Eye (tissue), 1 donor: Measurements from ENCODE around the gene PID1.
"Not testable (repeated sequence)": the region's sequence is repeated elsewhere in the genome, so short reads cannot be mapped to it uniquely, and the experiment has no call there.

ENCODE experiments used
- DNase-seq: peaks from one replicate; pipeline ENCODE4 v3.0.0-alpha.2; 2015

The PID1 gene

GRCh38 chr2:229104025-229104424 lies 167.1 kb downstream of the PID1 start:
- DNase-seq, result no peak

DNA sequence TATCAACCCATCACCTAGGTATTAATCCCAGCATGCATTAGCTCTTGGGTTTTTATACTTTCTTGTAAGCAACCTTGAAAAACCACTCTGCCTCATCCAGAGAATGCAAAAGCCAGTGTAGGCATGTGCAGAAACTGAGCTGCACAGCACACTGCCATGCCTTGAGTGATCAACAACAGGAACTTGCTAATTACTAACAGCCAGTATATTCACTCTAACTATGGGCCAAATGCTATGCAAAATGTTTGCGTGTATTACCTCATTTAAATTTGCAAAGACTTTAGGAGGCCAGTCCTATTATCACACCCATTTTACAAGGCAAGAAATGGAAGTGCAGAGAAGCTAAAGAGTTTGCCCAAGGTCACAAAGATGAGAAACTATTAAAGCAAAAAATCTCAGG lies 169.8 kb downstream of the PID1 start:
- no peak for DNase-seq

GRCh38 chr2:229099231-229099630 lies 171.9 kb downstream of the PID1 start:
- no peak for DNase-seq

DNA sequence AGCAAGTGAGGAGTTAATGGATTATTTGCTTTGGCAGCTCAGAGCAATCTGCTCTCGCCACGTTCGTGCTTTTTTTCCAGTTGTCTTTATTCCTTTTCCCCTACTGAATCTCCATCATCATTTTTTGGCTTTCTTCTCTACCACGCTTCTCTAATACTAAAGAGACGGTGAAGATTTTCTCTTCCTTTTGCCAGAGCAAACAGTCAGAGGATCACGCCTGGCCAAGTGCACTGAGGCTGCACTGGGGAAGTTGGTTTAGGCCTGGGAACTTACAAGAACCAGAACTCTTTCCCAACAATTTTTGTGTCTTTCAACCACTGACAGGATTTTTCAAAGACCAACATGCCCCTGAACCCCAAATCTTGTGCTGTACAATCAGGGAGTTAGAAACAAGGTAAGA lies 172.3 kb downstream of the PID1 start:
- no peak for DNase-seq

- no peak for DNase-seq
Observed at GRCh38 chr2:229096409-229097066, 174.5 kb downstream of the PID1 start.

DNA sequence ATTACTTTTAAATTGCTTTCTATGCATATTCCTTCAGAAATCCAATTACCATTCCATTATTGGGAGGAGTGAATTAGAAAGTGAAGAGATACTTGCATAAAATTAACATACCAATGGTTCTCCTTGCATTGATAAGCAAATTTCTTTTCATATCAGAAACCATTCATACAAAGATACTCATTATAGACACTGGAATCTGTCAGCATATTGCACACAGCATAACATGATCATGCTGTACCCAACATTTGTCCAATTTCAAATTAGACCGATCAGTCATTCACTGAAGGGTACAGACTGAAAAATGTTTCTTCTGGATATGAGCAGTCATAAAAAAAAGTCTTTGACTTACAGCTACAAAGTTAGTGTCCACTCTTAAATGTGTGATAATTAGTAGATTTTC lies 175.6 kb downstream of the PID1 start:
- DNase-seq, result no peak

DNA sequence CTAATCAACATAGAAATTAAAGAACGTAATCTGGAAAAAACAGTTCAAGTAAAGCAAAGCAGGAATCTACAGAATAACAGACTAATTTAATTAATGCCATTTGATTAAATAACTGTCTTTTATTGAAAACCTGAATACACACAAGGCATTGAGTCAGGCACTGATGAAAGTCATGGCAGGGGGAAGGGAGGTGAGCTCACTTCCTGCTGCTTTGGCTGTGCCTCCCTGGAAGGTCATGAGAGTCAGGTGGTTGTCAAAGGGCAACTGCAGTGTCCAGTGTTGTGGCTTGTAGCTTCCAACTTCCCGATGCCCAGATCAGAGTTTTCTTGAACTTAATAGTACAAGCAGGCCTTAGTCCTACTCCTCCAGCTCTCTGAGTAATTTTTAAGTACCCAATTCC lies 180.9 kb downstream of the PID1 start:
- DNase-seq, result no peak

DNA sequence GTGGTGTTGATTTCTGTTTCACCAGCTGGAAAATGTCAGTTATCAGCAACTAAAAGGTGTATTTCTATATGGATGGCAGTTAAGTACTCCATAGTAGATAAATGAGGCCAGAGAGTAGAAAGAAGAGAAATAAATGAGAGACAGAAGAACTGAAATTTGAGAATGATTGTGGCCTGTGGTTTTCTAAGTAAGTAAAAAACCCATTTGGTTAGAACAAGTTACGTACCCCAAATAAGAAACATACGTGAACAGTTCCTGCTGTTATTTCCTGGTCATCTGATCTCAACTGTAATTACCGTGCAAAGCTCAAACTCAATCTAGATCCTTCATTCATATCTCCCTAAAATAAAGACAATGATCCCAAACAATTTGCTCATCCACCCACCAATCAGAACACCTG lies 181.3 kb downstream of the PID1 start:
- no peak for DNase-seq

- no peak for DNase-seq
Observed at GRCh38 chr2:229088966-229089700, 182.0 kb downstream of the PID1 start.

GRCh38 chr2:229088517-229088913 lies 182.6 kb downstream of the PID1 start:
- peak; percentile 28 for DNase-seq

GRCh38 chr2:229087843-229088516 lies 183.1 kb downstream of the PID1 start:
- DNase-seq, result no peak

DNA sequence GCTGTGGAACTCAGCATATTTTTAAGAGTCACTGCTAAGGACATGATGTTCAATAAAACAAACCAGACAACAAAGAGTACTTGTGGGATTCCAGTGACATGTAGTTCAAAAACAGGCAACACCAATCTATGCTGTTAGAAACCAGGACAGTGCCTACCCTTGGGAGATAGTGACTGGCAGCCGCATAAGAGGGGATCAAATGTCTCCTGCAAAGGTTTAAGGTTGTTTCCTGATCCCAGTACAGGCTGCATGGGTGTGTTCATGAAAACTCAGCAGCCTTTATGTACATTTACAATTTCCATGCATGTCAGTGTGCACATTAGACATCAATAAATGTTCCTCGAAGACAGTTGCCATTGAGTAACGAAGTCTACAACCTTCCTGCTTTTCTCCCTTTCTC lies 183.8 kb downstream of the PID1 start:
- DNase-seq, result no peak

DNA sequence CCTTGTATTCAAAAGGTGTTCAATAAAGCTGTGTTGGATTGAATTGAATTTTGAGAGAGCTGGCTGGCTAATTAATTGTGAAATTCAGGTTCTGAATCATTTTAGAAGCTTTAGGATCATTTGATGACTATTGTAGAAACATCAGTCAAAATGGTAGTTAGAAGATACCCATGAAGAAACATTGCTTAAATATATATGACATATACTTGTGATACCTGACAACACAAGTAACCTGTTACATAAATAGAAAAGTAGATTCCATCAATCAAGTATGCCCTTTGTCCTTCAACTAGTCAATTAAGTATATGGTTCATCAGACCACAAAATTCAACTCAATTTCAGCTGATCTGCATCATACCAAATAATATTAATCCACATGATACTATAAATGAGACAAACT lies 185.6 kb downstream of the PID1 start:
- DNase-seq, result no peak

- DNase-seq, result no peak
Observed at GRCh38 chr2:229084447-229084846, 186.6 kb downstream of the PID1 start.

DNA sequence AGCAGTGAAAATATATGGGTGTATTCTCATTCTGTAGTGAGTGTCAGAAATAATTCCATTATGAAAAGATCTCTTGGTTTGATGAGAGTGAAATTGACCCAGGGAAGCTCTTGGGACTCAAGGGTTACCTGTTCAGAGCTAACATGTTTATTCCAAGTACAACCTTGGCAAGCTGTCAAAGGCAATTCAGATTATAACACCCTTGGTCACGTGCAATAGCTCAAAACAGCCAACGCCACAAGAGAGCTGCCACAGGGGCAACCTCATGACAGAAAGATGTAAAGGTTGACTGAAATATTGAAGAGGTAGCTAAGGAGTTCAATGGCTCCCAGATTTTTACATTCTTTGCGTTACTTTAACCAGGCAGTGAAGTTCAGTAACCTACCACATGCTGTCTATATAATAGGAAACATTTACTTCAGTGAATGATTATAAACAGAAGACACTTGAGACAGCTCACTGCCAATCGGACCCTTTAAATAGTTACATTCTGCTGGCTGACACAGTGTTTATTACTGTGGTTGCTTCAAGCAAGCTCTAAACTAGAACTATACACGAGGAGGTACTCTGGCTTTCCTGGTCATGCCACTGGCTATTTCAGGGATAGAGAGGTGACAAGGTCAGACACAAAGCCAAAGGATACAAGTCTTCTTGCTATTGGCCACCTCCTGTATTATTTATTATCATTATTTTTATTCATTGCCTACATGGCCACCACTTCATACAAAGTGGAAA lies 187.3 kb downstream of the PID1 start:
- no peak for DNase-seq

GRCh38 chr2:229081411-229081810 lies 189.7 kb downstream of the PID1 start:
- no peak for DNase-seq

DNA sequence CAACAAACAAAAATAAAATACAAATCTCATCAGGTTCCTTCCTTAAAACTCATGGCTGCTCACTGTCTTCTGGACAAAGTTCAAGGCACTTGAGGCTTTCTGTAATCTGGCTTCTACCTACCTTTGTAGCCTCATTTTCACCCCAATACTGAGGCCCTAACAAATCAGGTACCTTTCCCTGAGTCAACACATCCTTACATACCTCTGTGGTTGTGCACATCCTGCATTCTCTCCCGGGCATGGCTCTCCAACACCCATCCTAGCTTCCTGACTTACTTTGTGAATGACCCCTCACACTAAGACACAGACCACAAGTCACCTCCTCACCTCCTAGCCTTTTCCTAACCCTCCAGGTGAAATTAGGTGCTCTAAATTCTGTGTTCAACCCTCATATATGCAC lies 190.9 kb downstream of the PID1 start:
- no peak for DNase-seq

- DNase-seq, result not testable (repeated sequence)
Observed at GRCh38 chr2:229076886-229077285, 194.2 kb downstream of the PID1 start.

DNA sequence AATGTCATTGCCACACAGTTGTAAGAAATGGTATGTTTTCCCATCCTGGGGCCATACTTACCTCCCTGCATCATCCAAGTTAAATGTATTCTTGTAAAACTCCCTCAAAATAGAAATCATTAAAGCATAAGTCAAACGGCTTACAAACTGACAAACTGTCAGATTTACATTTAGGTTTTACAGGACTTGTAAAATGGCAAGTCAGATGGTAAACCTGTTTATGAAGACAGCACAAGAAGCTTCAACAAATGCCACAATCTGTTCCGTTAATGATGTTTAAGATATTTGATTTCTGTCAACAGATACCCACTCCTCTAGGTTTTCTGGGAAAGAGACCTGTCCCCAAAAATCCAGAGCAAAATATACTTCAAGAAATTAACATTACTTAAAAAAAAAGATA lies 197.2 kb downstream of the PID1 start:
- DNase-seq, result no peak

GRCh38 chr2:229071292-229071976 lies 199.7 kb downstream of the PID1 start:
- peak; percentile 57 for DNase-seq

GRCh38 chr2:229066121-229066715 lies 204.9 kb downstream of the PID1 start:
- no peak for DNase-seq

DNA sequence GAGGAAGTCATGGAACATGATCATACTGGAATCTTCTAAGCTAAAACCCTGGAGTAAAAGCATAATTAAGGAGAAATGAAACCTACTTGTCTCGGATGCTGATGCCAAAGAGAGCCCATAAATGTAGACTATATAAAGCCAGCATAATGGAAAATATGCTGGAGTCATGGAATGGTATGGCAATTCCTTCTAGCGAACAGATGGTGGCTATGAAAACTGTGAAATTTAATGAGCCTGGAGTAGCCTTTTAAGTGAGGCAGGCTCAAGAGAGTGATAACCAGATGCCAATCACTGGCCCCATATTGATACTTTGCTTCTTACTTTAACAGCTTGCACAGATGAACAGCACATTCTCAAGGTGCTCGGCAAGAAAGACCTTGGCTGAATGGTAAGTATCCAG lies 206.3 kb downstream of the PID1 start:
- no peak for DNase-seq
